MM.1S (cell line): ENCODE measurements around the gene SLC38A1.

Source experiments
- DNase-seq: peaks from one replicate; pipeline ENCODE4 v3.0.0-alpha.2; 2015
- H2AFZ ChIP-seq: fragments of 300-600 bp; sonication (generic); 2 replicates; pipeline ENCODE4 v1.6.0; 2016; ENCODE audit warnings: antibody characterized with exemption, low read length
- H3F3A ChIP-seq: fragments of 300-600 bp; sonication (generic); 2 replicates; pipeline ENCODE4 v1.6.1; 2016; ENCODE audit warnings: mild to moderate bottlenecking, antibody characterized with exemption, low read length, moderate library complexity, mixed read lengths; ENCODE audit not compliant: insufficient read depth
- H3K27ac ChIP-seq: fragments of 300-600 bp; sonication (generic); 2 replicates; pipeline ENCODE4 v1.5.1; 2016; ENCODE audit warnings: mild to moderate bottlenecking, low read length
- H3K27me3 ChIP-seq: fragments of 300-600 bp; sonication (generic); replicated peaks from 2 replicates; pipeline ENCODE4 v1.6.0; 2016; ENCODE audit warnings: low read length; ENCODE audit not compliant: insufficient read depth
- H3K36me3 ChIP-seq: fragments of 300-600 bp; sonication (generic); replicated peaks from 2 replicates; pipeline ENCODE4 v1.6.1; 2016; ENCODE audit warnings: mild to moderate bottlenecking, low read length, mixed read lengths; ENCODE audit not compliant: insufficient read depth
- H3K4me1 ChIP-seq: fragments of 300-600 bp; sonication (generic); 2 replicates; pipeline ENCODE4 v1.6.1; 2016; ENCODE audit warnings: low read length, mixed read lengths
- H3K4me2 ChIP-seq: fragments of 300-600 bp; sonication (generic); 2 replicates; pipeline ENCODE4 v1.6.0; 2016; ENCODE audit warnings: low read depth, low read length
- H3K4me3 ChIP-seq: fragments of 300-600 bp; sonication (generic); 2 replicates; pipeline ENCODE4 v1.5.1; 2016; ENCODE audit warnings: low read length, mixed read lengths
- H3K79me2 ChIP-seq: fragments of 300-600 bp; sonication (generic); 2 replicates; pipeline ENCODE4 v1.6.1; 2016; ENCODE audit warnings: mixed run types, low read length, mixed read lengths
- H3K9ac ChIP-seq: fragments of 300-600 bp; sonication (generic); 2 replicates; pipeline ENCODE4 v1.6.1; 2016; ENCODE audit warnings: low read length, mixed read lengths
- H3K9me2 ChIP-seq: fragments of 300-600 bp; sonication (generic); replicated peaks from 2 replicates; pipeline ENCODE4 v1.6.1; 2016; ENCODE audit warnings: mild to moderate bottlenecking, low read length, mixed read lengths; ENCODE audit not compliant: insufficient read depth
- H3K9me3 ChIP-seq: fragments of 300-600 bp; sonication (generic); replicated peaks from 2 replicates; pipeline ENCODE4 v1.6.1; 2016; ENCODE audit warnings: mild to moderate bottlenecking, low read length, mixed read lengths; ENCODE audit not compliant: insufficient read depth
- H4K20me1 ChIP-seq: fragments of 300-600 bp; sonication (generic); 2 replicates; pipeline ENCODE4 v1.6.1; 2016; ENCODE audit warnings: mild to moderate bottlenecking, low read length, moderate library complexity, mixed read lengths; ENCODE audit not compliant: insufficient read depth
- EZH2 ChIP-seq: fragments of 300-600 bp; sonication (generic); optimal IDR thresholded peaks from 2 replicates; pipeline ENCODE3; 2017; ENCODE audit warnings: low read depth, mild to moderate bottlenecking, antibody characterized with exemption, low read length, mixed read lengths
- EZH2phosphoT487 ChIP-seq: fragments of 300-600 bp; sonication (generic); IDR thresholded peaks from 2 replicates; pipeline ENCODE4 v1.6.1; 2018; ENCODE audit warnings: antibody characterized with exemption, low read length
- TF ChIP-seq, protein P1 (sequence below): fragments of 300-600 bp; sonication (generic); IDR thresholded peaks from 2 replicates; pipeline ENCODE4 v1.5.1; 2016; ENCODE audit warnings: antibody characterized with exemption, low read length, mixed read lengths

SLC38A1 gene

DNA sequence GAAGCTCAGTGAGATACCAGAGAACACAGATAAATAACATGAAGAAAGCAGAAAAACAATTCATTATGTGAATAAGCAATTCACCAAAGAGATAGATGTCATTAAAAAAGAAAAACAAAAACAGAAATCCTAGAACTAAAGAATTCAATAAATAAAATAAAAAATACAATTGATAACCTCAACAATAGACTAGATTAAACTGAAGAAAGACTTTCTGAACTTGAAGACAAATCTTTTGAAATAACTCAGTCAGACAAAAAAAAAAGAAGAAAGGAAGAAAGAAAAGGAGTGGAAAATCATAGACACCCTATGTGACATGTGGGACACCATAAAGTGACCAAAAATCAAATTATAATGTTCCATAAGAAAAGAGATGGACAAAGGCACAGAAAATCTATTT lies 14.0 kb upstream of the SLC38A1 start:
- H3K79me2 ChIP-seq = no peaks in the 10 kb centered on the region
- H3K9me3 ChIP-seq = no peaks in the 10 kb centered on the region
- H3K9ac ChIP-seq = no peak overlapping the region
- no peak overlapping the region for H3K4me2 ChIP-seq
- no peaks in the 10 kb centered on the region for H3K9me2 ChIP-seq
- H3K27me3 ChIP-seq = no peaks in the 10 kb centered on the region
- no peak for DNase-seq
- H4K20me1 ChIP-seq = no peaks in the 10 kb centered on the region
- no peaks in the 10 kb centered on the region for H3K36me3 ChIP-seq
- TF ChIP-seq EZH2 (no peak), EZH2phosphoT487 (no peak)
- TF ChIP-seq, protein P1, sequence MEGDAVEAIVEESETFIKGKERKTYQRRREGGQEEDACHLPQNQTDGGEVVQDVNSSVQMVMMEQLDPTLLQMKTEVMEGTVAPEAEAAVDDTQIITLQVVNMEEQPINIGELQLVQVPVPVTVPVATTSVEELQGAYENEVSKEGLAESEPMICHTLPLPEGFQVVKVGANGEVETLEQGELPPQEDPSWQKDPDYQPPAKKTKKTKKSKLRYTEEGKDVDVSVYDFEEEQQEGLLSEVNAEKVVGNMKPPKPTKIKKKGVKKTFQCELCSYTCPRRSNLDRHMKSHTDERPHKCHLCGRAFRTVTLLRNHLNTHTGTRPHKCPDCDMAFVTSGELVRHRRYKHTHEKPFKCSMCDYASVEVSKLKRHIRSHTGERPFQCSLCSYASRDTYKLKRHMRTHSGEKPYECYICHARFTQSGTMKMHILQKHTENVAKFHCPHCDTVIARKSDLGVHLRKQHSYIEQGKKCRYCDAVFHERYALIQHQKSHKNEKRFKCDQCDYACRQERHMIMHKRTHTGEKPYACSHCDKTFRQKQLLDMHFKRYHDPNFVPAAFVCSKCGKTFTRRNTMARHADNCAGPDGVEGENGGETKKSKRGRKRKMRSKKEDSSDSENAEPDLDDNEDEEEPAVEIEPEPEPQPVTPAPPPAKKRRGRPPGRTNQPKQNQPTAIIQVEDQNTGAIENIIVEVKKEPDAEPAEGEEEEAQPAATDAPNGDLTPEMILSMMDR = no peak
- no peak overlapping the region for H3K27ac ChIP-seq
- no peaks in the 10 kb centered on the region for H3F3A ChIP-seq
- H2AFZ ChIP-seq = no peak overlapping the region
- H3K4me1 ChIP-seq = no peaks in the 10 kb centered on the region
- no peak overlapping the region for H3K4me3 ChIP-seq

GRCh38 chr12:46276756-46277155 lies 7.9 kb upstream of the SLC38A1 start:
- no peak for TF ChIP-seq EZH2phosphoT487
- TF ChIP-seq, protein P1 = no peak
- TF ChIP-seq EZH2 = no peak
- Histone ChIP-seq H3K4me3 (no peak overlapping the region), H3K9me3 (no peaks in the 10 kb centered on the region), H3K9ac (no peak overlapping the region), H3K79me2 (no peaks in the 10 kb centered on the region), H3K4me1 (no peaks in the 10 kb centered on the region), H4K20me1 (no peaks in the 10 kb centered on the region), H3K27ac (no peak overlapping the region), H3F3A (no peaks in the 10 kb centered on the region), H3K4me2 (no peak overlapping the region), H2AFZ (no peak overlapping the region), H3K27me3 (no peaks in the 10 kb centered on the region), H3K36me3 (no peaks in the 10 kb centered on the region), H3K9me2 (no peaks in the 10 kb centered on the region)
- no peak for DNase-seq

- Histone ChIP-seq H3K36me3 (no peaks in the 10 kb centered on the region), H3K4me2 (no peak overlapping the region), H3K9me3 (no peaks in the 10 kb centered on the region), H3K9ac (no peak overlapping the region), H2AFZ (no peak overlapping the region), H3F3A (peaks cover 10% of the 10 kb centered on the region; the same call in 1 of the 2 replicates), H3K4me1 (peaks cover 4% of the 10 kb centered on the region; the same call in 1 of the 2 replicates), H3K79me2 (peaks cover 17% of the 10 kb centered on the region), H3K27ac (no peak overlapping the region), H3K4me3 (no peak overlapping the region), H3K27me3 (no peaks in the 10 kb centered on the region), H4K20me1 (no peaks in the 10 kb centered on the region), H3K9me2 (no peaks in the 10 kb centered on the region)
- DNase-seq = no peak
- TF ChIP-seq EZH2phosphoT487 (no peak), EZH2 (no peak)
- TF ChIP-seq, protein P1 = no peak
Measured at GRCh38 chr12:46271863-46272262, 3.0 kb upstream of the SLC38A1 start.
